ENCODE results near the gene CKAP2L.

CKAP2L gene

GRCh38 chr2:112800881-112801583 lies 36.6 kb upstream of the CKAP2L start:
- no peak for DNase-seq (ENCODE audit: low read depth in 1 of 2, low spot score in 1 of 2)
- no peak for TF ChIP-seq JUND (IDR thresholded peaks at IDR 0.05; ENCODE audit: low read depth)
- in situ Hi-C loops (cut with HindIII; ENCODE audit: low pct_unique_long_range_greater_than_20kb, low sequenced_read_pairs) = no loop called here

DNA sequence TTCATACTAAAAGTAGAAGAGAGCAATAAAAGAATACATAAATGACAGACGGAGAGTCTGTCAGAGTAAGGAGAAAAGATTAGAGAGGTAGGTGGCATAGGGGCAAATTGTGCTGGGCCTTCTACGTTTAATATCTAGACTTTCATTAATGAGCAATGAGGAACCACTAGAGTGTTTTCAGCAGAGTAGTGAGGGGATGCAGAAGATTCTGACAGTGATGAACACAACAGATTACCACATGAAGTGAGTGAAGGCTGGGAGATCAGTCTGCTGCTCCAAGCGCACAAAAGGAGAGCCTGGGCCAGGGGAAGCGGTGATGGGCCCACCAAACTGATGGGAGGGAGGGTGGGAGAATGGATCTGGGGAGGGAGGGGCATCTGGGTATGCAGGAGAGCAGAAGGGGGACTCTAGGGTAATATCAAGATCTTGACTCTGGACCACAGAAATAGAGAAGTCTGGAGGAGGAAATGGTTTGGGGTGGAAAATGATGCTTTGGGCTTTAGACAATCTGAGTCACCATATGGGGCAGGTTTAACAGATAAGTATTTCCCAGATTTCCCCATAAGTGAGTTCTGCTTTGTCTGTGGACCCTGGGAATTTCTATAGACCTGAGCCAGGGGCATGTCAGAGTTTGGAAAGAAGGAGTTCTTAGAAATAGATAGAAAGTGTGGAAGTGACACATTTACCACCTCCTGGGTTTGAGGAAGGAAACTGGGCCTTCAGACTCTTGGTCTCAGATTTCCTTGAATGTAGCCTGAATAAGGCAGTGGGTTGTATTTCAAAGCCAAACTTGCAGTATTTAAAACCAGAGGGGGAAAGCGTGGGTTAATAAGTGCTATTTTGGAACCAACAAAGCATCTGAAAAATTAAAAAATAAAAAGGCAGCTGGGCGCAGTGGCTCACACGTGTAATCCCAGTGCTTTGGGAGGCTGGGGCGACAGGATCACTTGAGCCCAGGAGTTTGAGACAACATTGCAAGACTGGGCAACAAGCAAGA lies 34.9 kb upstream of the CKAP2L start:
- no peak for TF ChIP-seq JUND (IDR thresholded peaks at IDR 0.05; ENCODE audit: low read depth)
- in situ Hi-C loops (cut with HindIII; ENCODE audit: low pct_unique_long_range_greater_than_20kb, low sequenced_read_pairs) = no loop called here
- DNase-seq (ENCODE audit: low read depth in 1 of 2, low spot score in 1 of 2) = no peak

- no peak for TF ChIP-seq JUND (IDR thresholded peaks at IDR 0.05; ENCODE audit: low read depth)
- no peak for DNase-seq (ENCODE audit: low read depth in 1 of 2, low spot score in 1 of 2)
- in situ Hi-C loops (cut with HindIII; ENCODE audit: low pct_unique_long_range_greater_than_20kb, low sequenced_read_pairs) = no loop called here
Measured at GRCh38 chr2:112796486-112796885, 32.1 kb upstream of the CKAP2L start.

GRCh38 chr2:112795774-112796173 lies 31.4 kb upstream of the CKAP2L start:
- DNase-seq (ENCODE audit: low read depth in 1 of 2, low spot score in 1 of 2) = peak; percentile 16 to 88
- no peak for TF ChIP-seq JUND (IDR thresholded peaks at IDR 0.05; ENCODE audit: low read depth)
- in situ Hi-C loops (cut with HindIII; ENCODE audit: low pct_unique_long_range_greater_than_20kb, low sequenced_read_pairs) = no loop called here

DNA sequence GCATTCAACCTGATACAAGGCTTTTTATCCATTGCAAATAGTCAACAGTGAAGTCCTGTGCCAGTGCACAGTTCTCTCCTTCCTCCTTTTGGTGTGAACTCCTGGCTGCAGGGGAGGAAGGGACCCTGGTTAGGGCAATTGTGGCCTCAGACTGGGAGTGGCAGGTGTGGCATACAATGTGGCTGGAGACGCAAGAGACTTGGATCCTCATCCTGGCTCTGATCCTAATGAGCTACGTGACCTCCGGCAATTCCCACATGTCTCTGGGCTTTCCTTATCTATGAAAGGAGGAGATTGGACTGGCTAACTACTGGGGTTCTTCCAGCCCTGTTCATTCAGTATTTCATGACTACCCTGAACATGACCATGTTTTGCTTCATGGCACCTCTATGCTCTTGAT lies 30.4 kb upstream of the CKAP2L start:
- in situ Hi-C loops (cut with HindIII; ENCODE audit: low pct_unique_long_range_greater_than_20kb, low sequenced_read_pairs) = no loop called here
- no peak for DNase-seq (ENCODE audit: low read depth in 1 of 2, low spot score in 1 of 2)
- no peak for TF ChIP-seq JUND (IDR thresholded peaks at IDR 0.05; ENCODE audit: low read depth)

DNA sequence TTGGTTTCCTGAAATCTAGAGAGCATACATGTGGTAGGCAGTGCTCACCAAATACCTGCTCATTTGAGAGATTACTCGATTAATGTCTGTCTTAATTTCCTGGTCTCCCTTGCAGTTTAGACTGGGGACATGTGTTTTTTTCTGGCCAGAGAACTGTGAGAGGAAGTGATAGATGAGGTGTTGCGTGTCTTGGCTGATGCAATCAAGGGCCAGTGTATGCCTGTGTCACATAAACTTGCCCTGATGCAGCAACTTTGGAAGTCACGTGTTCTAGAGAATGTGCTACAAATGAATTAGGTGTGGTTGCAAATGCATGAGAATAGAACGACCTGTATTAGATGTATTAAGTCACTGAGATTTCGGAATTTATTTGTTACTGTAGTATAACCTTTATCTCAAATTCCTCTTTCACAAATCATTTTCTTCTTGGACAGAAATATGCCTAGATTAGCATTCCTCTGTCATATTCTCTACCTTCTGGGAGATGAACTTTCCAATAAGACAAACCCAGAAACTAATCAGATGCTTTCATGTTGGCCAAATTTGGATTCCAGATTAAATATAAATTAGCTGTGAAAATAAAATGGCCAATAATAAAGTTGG lies 29.8 kb upstream of the CKAP2L start:
- DNase-seq (ENCODE audit: low read depth in 1 of 2, low spot score in 1 of 2) = peak in 1 of 2 experiments; percentile 19
- in situ Hi-C loops (cut with HindIII; ENCODE audit: low pct_unique_long_range_greater_than_20kb, low sequenced_read_pairs) = no loop called here
- TF ChIP-seq JUND (IDR thresholded peaks at IDR 0.05; ENCODE audit: low read depth) = no peak

DNA sequence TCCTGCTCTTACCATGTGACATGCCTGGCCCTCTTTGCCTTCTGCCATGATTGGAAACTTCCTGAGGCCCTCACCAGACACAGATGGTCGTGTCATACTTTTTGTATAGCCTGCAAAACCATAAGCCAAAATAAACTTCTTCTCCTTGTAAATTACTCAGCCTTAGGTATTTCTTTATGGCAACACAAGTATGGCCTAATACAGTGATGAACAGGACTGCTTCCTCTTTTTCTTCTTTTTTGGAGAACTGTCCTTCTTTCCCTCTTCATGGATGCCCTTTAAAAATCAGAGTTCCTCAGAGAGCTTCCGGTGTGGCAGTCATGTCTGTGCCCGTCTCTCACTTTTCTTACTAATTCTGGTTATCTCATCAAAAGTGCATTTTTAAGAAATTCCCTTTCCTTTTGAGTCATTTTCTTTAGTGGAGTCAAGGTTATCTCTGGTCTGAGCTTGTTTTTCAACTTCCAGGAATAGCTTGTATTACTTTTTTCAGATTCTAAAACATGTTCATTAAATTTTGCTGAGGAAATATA lies 29.1 kb upstream of the CKAP2L start:
- TF ChIP-seq JUND (IDR thresholded peaks at IDR 0.05; ENCODE audit: low read depth) = no peak
- in situ Hi-C loops (cut with HindIII; ENCODE audit: low pct_unique_long_range_greater_than_20kb, low sequenced_read_pairs) = no loop called here
- DNase-seq (ENCODE audit: low read depth in 1 of 2, low spot score in 1 of 2) = no peak

DNA sequence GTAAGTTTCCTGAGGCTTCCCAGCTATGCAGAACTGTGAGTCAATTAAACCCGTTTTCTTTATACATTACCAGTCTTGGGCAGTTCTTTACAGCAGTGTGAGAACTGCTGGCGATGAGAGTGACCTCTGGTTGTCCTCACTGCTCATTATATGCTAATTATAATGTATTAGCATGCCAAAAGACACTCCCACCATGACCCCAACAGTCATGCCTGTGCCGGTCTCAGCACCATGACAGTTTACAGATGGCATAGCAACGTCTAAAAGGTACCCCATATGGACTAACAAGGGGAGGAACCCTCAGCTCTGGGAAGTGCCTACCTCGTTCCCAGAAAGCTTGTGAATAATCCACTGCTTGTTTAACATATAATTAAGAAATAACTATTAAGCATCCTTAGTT lies 28.0 kb upstream of the CKAP2L start:
- no peak for DNase-seq (ENCODE audit: low read depth in 1 of 2, low spot score in 1 of 2)
- no peak for TF ChIP-seq JUND (IDR thresholded peaks at IDR 0.05; ENCODE audit: low read depth)
- in situ Hi-C loops (cut with HindIII; ENCODE audit: low pct_unique_long_range_greater_than_20kb, low sequenced_read_pairs) = no loop called here

DNA sequence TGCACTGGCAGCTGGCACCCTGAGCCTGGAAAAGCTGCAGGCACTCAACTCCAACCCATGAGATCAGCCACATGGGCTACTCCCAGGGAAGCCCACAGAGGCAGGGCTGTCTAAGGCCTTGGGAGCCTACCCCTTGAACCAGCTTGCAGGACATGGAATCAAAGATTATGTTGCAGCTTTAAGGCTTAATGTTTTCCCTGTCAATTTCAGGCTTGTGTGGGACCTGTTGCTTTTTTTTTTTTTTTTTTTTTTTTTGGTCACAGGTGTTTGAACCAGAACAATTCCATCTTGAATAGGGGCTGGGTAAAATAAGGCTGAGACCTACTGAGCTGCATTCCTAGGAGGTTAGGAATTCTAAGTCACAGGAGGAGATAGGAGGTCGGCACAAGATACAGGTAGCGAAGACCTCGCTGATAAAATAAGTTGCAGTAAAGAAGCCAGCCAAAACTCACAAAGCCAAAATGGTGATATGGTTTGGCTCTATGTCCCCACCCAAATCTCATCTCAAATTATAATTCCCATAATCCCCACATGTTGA lies 27.4 kb upstream of the CKAP2L start:
- no peak for TF ChIP-seq JUND (IDR thresholded peaks at IDR 0.05; ENCODE audit: low read depth)
- in situ Hi-C loops (cut with HindIII; ENCODE audit: low pct_unique_long_range_greater_than_20kb, low sequenced_read_pairs) = no loop called here
- no peak for DNase-seq (ENCODE audit: low read depth in 1 of 2, low spot score in 1 of 2)

- no peak for DNase-seq (ENCODE audit: low read depth in 1 of 2, low spot score in 1 of 2)
- TF ChIP-seq JUND (IDR thresholded peaks at IDR 0.05; ENCODE audit: low read depth) = no peak
- in situ Hi-C loops (cut with HindIII; ENCODE audit: low pct_unique_long_range_greater_than_20kb, low sequenced_read_pairs) = no loop called here
Measured at GRCh38 chr2:112791019-112791418, 26.6 kb upstream of the CKAP2L start.

DNA sequence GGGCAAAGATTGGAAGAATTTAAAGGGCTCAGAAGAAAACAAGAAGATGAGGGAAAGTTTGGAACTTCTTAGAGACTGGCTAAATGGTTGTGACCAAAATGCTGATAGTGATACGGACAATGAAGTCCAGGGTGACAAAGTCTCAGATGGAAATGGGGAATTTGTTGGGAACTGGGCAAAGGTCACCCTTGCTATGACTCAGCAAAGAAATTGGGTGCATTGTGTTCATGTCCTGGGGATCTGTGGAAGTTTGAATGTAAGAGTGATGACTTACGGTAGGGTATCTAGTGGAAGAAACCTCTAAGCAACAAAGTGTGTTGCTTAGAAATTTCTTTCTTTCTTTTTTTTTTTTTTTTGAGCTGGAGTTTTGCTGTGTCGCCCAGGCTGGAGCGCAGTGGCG lies 25.9 kb upstream of the CKAP2L start:
- in situ Hi-C loops (cut with HindIII; ENCODE audit: low pct_unique_long_range_greater_than_20kb, low sequenced_read_pairs) = no loop called here
- no peak for TF ChIP-seq JUND (IDR thresholded peaks at IDR 0.05; ENCODE audit: low read depth)
- DNase-seq (ENCODE audit: low read depth in 1 of 2, low spot score in 1 of 2) = no peak

- no peak for DNase-seq (ENCODE audit: low read depth in 1 of 2, low spot score in 1 of 2)
- in situ Hi-C loops (cut with HindIII; ENCODE audit: low pct_unique_long_range_greater_than_20kb, low sequenced_read_pairs) = no loop called here
- no peak for TF ChIP-seq JUND (IDR thresholded peaks at IDR 0.05; ENCODE audit: low read depth)
Measured at GRCh38 chr2:112789186-112789585, 24.8 kb upstream of the CKAP2L start.

Data from T47D (cell line).